Subcutaneous preadipocyte (primary cell): ENCODE data around the gene CDC40. TPM values are rescaled to one million over a fixed set of nuclear protein-coding genes. Genes with fewer than 3 reads are reported as not detected.

Experiments used
- total RNA-seq: library from RNA; depleted of rRNA; stranded (reverse); fragments of >200 nt; gene quantifications from 2 replicates; pipeline ENCODE4 v1.2.3, GENCODE V29; 2012

Gene CDC40
- 16.2 and 20.7 TPM in 2 replicates for total RNA-seq

GRCh38 chr6:110180228-110181008, at the start of gene CDC40:
TSS of gene CDC40 (plus strand) at chr6:110180427. CDS start at chr6:110180445, 18 bp downstream.

GRCh38 chr6:110179406-110180227, 610 bp upstream of the CDC40 start, which contains the start of gene WASF1:
TSS of gene WASF1 (minus strand) at chr6:110179670. CDS start at chr6:110127601, 52,069 bp downstream.

Other genes starting within 250 kb of the CDC40 start
- gene GPR6, start 202.1 kb upstream of the CDC40 start, total RNA-seq = not detected in 2 replicates
- 9.9 and 11.7 TPM in 2 replicates for gene WASF1, start 757 bp upstream of the CDC40 start, total RNA-seq
- not detected in 2 replicates for gene METTL24, start 177.9 kb downstream of the CDC40 start, total RNA-seq
- 0.39 and 1.5 TPM in 2 replicates for gene DDO, start 235.1 kb downstream of the CDC40 start, total RNA-seq